Astrocyte (in vitro differentiated cells and primary cell): ENCODE data around the gene STK33. TPM values are rescaled to one million over a fixed set of nuclear protein-coding genes. Genes with fewer than 3 reads are reported as not detected.

ENCODE experiments used
- DNase-seq: peaks from one replicate; pipeline ENCODE4 v3.0.0-alpha.2; 2010; ENCODE audit warnings: low read depth
- FAIRE-seq: peaks from 2 replicates; lab custom pipeline; 2011; peaks lifted over from hg19 to GRCh38; lab: Jason Lieb, UNC
- H2AFZ ChIP-seq: 2 replicates; pipeline ENCODE4 v1.6.0; 2012; ENCODE audit warnings: low read depth, low read length, inconsistent platforms
- H3K27ac ChIP-seq: 2 replicates; pipeline ENCODE4 v1.5.1; 2011; ENCODE audit warnings: low read depth, low read length, inconsistent platforms
- H3K27me3 ChIP-seq: 2 replicates; pipeline ENCODE4 v1.6.0; 2011; ENCODE audit warnings: low read length, inconsistent platforms; ENCODE audit not compliant: insufficient read depth
- H3K36me3 ChIP-seq: 2 replicates; pipeline ENCODE4 v1.5.1; 2011; ENCODE audit warnings: low read length, inconsistent platforms; ENCODE audit not compliant: insufficient read depth
- H3K4me1 ChIP-seq: 2 replicates; pipeline ENCODE4 v1.5.1; 2011; ENCODE audit warnings: low read length, inconsistent platforms; ENCODE audit not compliant: insufficient read depth
- H3K4me2 ChIP-seq: 2 replicates; pipeline ENCODE4 v1.6.0; 2012; ENCODE audit warnings: low read length, inconsistent platforms
- H3K4me3 ChIP-seq: 2 replicates; pipeline ENCODE4 v1.5.1; 2011; ENCODE audit warnings: low read depth, mild to moderate bottlenecking, low read length, inconsistent platforms; ENCODE audit not compliant: insufficient read depth
- H3K79me2 ChIP-seq: 2 replicates; pipeline ENCODE4 v1.6.0; 2012; ENCODE audit warnings: mild to moderate bottlenecking, low read length, inconsistent platforms; ENCODE audit not compliant: insufficient read depth
- H3K9ac ChIP-seq: 2 replicates; pipeline ENCODE4 v1.6.0; 2012; ENCODE audit warnings: mild to moderate bottlenecking, low read length, inconsistent platforms
- H3K9me3 ChIP-seq: 2 replicates; pipeline ENCODE4 v1.5.1; 2012; ENCODE audit warnings: low read depth, mild to moderate bottlenecking, low read length, inconsistent platforms; ENCODE audit not compliant: insufficient read depth
- H4K20me1 ChIP-seq: 2 replicates; pipeline ENCODE4 v1.6.0; 2012; ENCODE audit warnings: low read length, inconsistent platforms; ENCODE audit not compliant: insufficient read depth
- H3K27ac Mint-ChIP-seq: one replicate; pipeline ENCODE4 v1.8.0; 2021; ENCODE audit warnings: mild to moderate bottlenecking, mixed read lengths; ENCODE audit not compliant: unreplicated experiment
- H3K27me3 Mint-ChIP-seq: one replicate; pipeline ENCODE4 v1.8.0; 2021; ENCODE audit warnings: low read depth, mixed read lengths; ENCODE audit not compliant: unreplicated experiment
- H3K36me3 Mint-ChIP-seq: one replicate; pipeline ENCODE4 v1.8.0; 2021; ENCODE audit warnings: low read depth, mixed read lengths; ENCODE audit not compliant: unreplicated experiment
- H3K4me1 Mint-ChIP-seq: one replicate; pipeline ENCODE4 v1.8.0; 2021; ENCODE audit warnings: low read depth, mixed read lengths; ENCODE audit not compliant: unreplicated experiment
- H3K4me3 Mint-ChIP-seq: one replicate; pipeline ENCODE4 v1.8.0; 2021; ENCODE audit warnings: mild to moderate bottlenecking, moderate library complexity, mixed read lengths; ENCODE audit not compliant: unreplicated experiment
- H3K9me3 Mint-ChIP-seq: one replicate; pipeline ENCODE4 v1.8.0; 2021; ENCODE audit warnings: mild to moderate bottlenecking, mixed read lengths; ENCODE audit not compliant: unreplicated experiment
- EZH2 ChIP-seq: IDR thresholded peaks from 2 replicates; pipeline ENCODE4 v1.6.1; 2012; ENCODE audit warnings: mild to moderate bottlenecking, low read length, inconsistent platforms; ENCODE audit not compliant: insufficient read depth
- total RNA-seq: library from RNA; stranded (reverse); gene quantifications from 2 replicates; pipeline ENCODE4 v1.2.1, GENCODE V29; 2021
- TF ChIP-seq, protein P1 (sequence below): IDR thresholded peaks from 2 replicates; pipeline ENCODE4 v1.5.1; 2011; ENCODE audit warnings: low read depth, mild to moderate bottlenecking, inconsistent platforms, low read length, moderate library complexity; ENCODE audit not compliant: insufficient read depth

The STK33 gene
- total RNA-seq, 1 donor from 2014 or later = 7.5 TPM

DNA sequence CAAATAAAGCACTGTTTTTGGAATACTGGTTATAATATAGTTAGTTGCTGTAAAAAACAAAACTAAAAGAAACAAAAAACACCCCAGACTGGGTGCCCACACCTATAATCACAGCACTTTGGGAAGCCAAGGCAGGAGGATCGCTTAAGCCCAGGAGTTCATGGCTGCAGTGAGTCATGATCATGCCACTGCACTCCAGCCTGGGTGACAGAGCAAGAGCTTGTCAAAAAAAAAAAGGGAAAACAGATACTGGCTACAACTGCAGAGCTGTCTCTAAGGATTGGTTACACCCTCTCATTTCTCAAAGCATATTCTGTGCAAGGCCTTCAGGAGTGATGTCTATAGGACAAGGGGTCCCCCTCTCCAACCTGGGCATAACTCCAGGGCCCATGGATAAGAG, 14.6 kb upstream of the STK33 start:
- H3K27ac Mint-ChIP-seq = no peak overlapping the region
- H3K27ac ChIP-seq = no peak overlapping the region
- H3K9me3 Mint-ChIP-seq = no peaks in the 10 kb centered on the region
- H4K20me1 ChIP-seq = no peaks in the 10 kb centered on the region
- no peaks in the 10 kb centered on the region for H3K9me3 ChIP-seq
- no peaks in the 10 kb centered on the region for H3K79me2 ChIP-seq
- H3K27me3 Mint-ChIP-seq = no peaks in the 10 kb centered on the region
- no peak overlapping the region for H3K9ac ChIP-seq
- TF ChIP-seq EZH2 = no peak
- TF ChIP-seq, protein P1, sequence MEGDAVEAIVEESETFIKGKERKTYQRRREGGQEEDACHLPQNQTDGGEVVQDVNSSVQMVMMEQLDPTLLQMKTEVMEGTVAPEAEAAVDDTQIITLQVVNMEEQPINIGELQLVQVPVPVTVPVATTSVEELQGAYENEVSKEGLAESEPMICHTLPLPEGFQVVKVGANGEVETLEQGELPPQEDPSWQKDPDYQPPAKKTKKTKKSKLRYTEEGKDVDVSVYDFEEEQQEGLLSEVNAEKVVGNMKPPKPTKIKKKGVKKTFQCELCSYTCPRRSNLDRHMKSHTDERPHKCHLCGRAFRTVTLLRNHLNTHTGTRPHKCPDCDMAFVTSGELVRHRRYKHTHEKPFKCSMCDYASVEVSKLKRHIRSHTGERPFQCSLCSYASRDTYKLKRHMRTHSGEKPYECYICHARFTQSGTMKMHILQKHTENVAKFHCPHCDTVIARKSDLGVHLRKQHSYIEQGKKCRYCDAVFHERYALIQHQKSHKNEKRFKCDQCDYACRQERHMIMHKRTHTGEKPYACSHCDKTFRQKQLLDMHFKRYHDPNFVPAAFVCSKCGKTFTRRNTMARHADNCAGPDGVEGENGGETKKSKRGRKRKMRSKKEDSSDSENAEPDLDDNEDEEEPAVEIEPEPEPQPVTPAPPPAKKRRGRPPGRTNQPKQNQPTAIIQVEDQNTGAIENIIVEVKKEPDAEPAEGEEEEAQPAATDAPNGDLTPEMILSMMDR = no peak
- peaks cover 29% of the 10 kb centered on the region for H3K4me1 Mint-ChIP-seq
- no peak overlapping the region for H3K4me2 ChIP-seq
- peaks cover 10% of the 10 kb centered on the region for H3K4me1 ChIP-seq
- peaks cover 4% of the 10 kb centered on the region for H3K36me3 Mint-ChIP-seq
- H3K4me3 ChIP-seq = no peak overlapping the region
- DNase-seq (peak; percentile 41), FAIRE-seq (no peak)
- no peak overlapping the region for H3K4me3 Mint-ChIP-seq
- no peak overlapping the region for H2AFZ ChIP-seq
- H3K36me3 ChIP-seq = no peaks in the 10 kb centered on the region
- H3K27me3 ChIP-seq = no peaks in the 10 kb centered on the region

DNA sequence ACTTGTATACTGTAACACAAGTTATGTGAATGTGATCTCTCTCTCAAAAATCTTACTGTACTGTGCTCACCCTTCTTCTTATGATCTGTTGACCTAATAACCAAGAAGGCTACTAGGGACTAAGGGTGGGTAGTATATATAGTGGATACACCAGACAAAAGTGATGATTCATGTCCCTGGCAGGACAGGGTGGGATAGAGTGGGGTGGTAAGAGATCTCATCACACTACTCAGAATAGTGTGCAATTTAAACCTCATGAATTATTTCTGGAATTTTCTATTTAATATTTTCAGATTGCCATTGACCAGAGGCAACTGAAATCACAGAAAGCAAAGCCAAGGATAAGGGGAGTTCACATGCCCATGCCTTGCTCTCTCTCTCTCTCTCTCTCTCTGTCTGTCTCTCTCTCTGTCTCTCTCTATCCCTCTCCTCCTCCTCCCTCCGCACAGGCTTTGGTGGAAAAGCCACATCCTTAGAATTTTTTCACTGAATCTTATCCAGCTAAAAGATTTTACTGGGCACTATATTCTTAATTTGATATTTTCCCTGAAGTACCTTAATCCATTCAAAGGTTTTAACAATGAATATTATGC, 12.0 kb upstream of the STK33 start:
- no peaks in the 10 kb centered on the region for H4K20me1 ChIP-seq
- DNase-seq (peak; percentile 40), FAIRE-seq (no peak)
- no peaks in the 10 kb centered on the region for H3K27me3 ChIP-seq
- H3K4me2 ChIP-seq = no peak overlapping the region
- H3K9me3 Mint-ChIP-seq = peaks cover 3% of the 10 kb centered on the region
- H3K27me3 Mint-ChIP-seq = no peaks in the 10 kb centered on the region
- no peak overlapping the region for H2AFZ ChIP-seq
- no peak overlapping the region for H3K4me3 ChIP-seq
- peaks cover 18% of the 10 kb centered on the region for H3K4me1 Mint-ChIP-seq
- no peaks in the 10 kb centered on the region for H3K79me2 ChIP-seq
- H3K36me3 ChIP-seq = no peaks in the 10 kb centered on the region
- H3K9me3 ChIP-seq = no peaks in the 10 kb centered on the region
- no peak overlapping the region for H3K27ac ChIP-seq
- H3K36me3 Mint-ChIP-seq = no peaks in the 10 kb centered on the region
- no peak overlapping the region for H3K4me3 Mint-ChIP-seq
- no peak overlapping the region for H3K9ac ChIP-seq
- TF ChIP-seq, protein P1 = no peak
- TF ChIP-seq EZH2 = no peak
- peaks cover 10% of the 10 kb centered on the region for H3K4me1 ChIP-seq
- H3K27ac Mint-ChIP-seq = no peak overlapping the region

DNA sequence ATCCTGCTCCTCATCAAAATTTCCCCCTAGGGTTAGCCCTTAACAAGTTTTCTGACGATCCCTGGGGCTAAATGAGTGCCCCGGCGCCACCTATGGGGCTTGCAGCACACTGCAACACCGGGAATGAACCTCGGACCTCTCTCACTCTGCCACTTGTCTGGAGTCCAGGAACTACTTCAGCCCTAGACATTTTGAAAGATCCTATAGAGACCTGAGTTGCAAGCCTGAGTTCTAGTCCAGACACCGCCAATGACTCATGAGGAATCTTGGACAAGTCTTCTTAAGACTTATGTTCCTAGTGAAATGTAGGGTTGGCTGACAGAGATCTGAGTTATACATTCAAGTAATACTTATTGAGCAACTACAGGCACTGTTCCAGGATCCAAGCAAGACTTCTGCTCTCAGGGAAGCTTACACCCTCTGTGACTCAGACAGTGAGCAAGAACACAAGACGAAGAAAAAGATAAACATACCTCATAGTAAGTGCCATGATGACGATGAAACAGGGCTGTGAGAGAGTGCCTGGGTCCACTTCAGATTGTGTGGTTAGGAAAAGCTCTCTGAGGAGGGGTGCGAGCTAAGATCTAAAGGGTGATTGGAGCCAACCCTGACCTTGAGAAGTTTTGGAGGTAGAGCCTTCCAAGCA, 10.2 kb upstream of the STK33 start:
- H2AFZ ChIP-seq = no peak overlapping the region
- Mint-ChIP-seq H3K4me1 (peaks cover 18% of the 10 kb centered on the region), H3K4me3 (no peak overlapping the region), H3K36me3 (no peaks in the 10 kb centered on the region), H3K9me3 (peaks cover 3% of the 10 kb centered on the region), H3K27me3 (no peaks in the 10 kb centered on the region), H3K27ac (peak overlapping the region; percentile 56)
- peak overlapping the region; percentile 38 for H3K9ac ChIP-seq
- DNase-seq = peak; percentile 100
- H3K4me1 ChIP-seq = peaks cover 10% of the 10 kb centered on the region
- no peak for TF ChIP-seq EZH2
- TF ChIP-seq, protein P1 = peak; percentile 48
- H3K27me3 ChIP-seq = no peaks in the 10 kb centered on the region
- H3K27ac ChIP-seq = peak overlapping the region; percentile 75
- no peaks in the 10 kb centered on the region for H3K79me2 ChIP-seq
- H3K4me2 ChIP-seq = peak overlapping the region; percentile 47
- FAIRE-seq = peak; percentile 95
- H4K20me1 ChIP-seq = no peaks in the 10 kb centered on the region
- no peak overlapping the region for H3K4me3 ChIP-seq
- H3K36me3 ChIP-seq = no peaks in the 10 kb centered on the region
- no peaks in the 10 kb centered on the region for H3K9me3 ChIP-seq
